ENCODE results near the gene SPTLC1. TPM values are rescaled to one million over a fixed set of nuclear protein-coding genes. Genes with fewer than 3 reads are reported as not detected.
"Not testable (repeated sequence)": the region's sequence is repeated elsewhere in the genome, so short reads cannot be mapped to it uniquely, and the experiment has no call there.

Gene SPTLC1
- total and polyA plus RNA-seq, 2 donors (not counting 1 experiment from before 2014, with no cell fraction given): 26.6 to 53.5 TPM

DNA sequence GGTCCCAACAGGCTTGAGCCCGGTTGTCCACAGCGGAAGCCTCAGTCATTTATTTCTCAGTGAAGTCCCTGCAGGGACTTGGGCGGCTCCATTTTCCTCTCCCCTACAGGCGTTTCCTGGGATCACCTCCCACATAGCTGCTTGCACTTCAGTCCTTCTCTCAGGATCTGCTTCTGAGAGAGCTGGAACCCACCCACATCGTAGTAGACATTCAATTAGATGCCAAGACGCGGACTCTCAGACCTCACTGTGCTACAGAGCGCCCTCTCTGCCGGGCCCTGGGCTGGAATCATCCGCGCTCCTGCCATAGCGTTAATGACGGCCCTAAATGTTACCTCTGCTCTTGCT lies 111.2 kb downstream of the SPTLC1 start:
- Histone ChIP-seq H3K9ac (ENCODE audit: low read length) (no peak overlapping the region), H2AFZ (ENCODE audit: insufficient read depth, low read depth, low read length, poor library complexity, severe bottlenecking) (no peak overlapping the region), H3K79me2 (ENCODE audit: control insufficient read depth, insufficient read depth, low read length) (no peaks in the 10 kb centered on the region), H3K36me3 (replicated peaks in 1 of 2; ENCODE audit: control extremely low read depth in 1 of 2, control insufficient read depth in 1 of 2, extremely low read depth in 1 of 2, insufficient read depth in 2 of 2, low read length in 1 of 2) (no peaks in the 10 kb centered on the region), H3K4me3 (ENCODE audit: control extremely low read depth in 1 of 5, extremely low read depth in 1 of 5, insufficient read depth in 1 of 5, low read depth in 2 of 5, low read length in 4 of 5) (no peak overlapping the region), H3K4me1 (ENCODE audit: control insufficient read depth in 2 of 2, insufficient read depth in 2 of 2, low read length in 2 of 2) (no peaks in the 10 kb centered on the region), H3K27me3 (replicated peaks in 1 of 4; ENCODE audit: control extremely low read depth in 1 of 4, control insufficient read depth in 3 of 4, insufficient read depth in 4 of 4, low read length in 3 of 4) (no peaks in the 10 kb centered on the region), H3K4me2 (replicated peaks; ENCODE audit: low read depth, low read length, poor library complexity, severe bottlenecking) (no peak overlapping the region), H4K20me1 (ENCODE audit: control insufficient read depth, insufficient read depth, low read length, poor library complexity, severe bottlenecking) (no peaks in the 10 kb centered on the region), H3K27ac (ENCODE audit: low read length in 2 of 2) (no peak overlapping the region), H3K9me3 (ENCODE audit: control extremely low read depth in 1 of 3, control insufficient read depth in 2 of 3, insufficient read depth in 1 of 3, low read length in 2 of 3) (peaks cover 0 to 4% (median 0%) of the 10 kb centered on the region in 3 donors)
- WGBS (ENCODE audit: insufficient coverage): 92% methylated on average over 13 of the region's 13 CpGs
- Mint-ChIP-seq H3K9me3 (ENCODE audit: insufficient read depth) (no peaks in the 10 kb centered on the region), H3K4me3 (no peak overlapping the region), H3K27ac (no peak overlapping the region), H3K27me3 (peaks cover 23% of the 10 kb centered on the region), H3K4me1 (no peaks in the 10 kb centered on the region)
- TF ChIP-seq CTCF (IDR thresholded peaks at IDR 0.05) (no peak), EZH2 (IDR thresholded peaks at IDR 0.05; ENCODE audit: borderline replicate concordance, insufficient read depth, low read depth, low read length, poor library complexity, severe bottlenecking) (no peak)
- intact Hi-C loops (cut with micrococcal nuclease): no loop called here
- CTCF ChIA-PET: interaction anchor here (0.5 kb wide), 1 partner anchor 41 kb away, joined by 3 read pairs; no protein-coding TSS in a partner anchor
- POLR2A ChIA-PET: no interaction called here
- DNase-seq (no peak), ATAC-seq (ENCODE audit: low read depth) (no peak)

GRCh38 chr9:92003308-92004044 lies 111.7 kb downstream of the SPTLC1 start:
- ATAC-seq (ENCODE audit: low read depth) (no peak), DNase-seq (no peak)
- Histone ChIP-seq H3K36me3 (replicated peaks in 1 of 2; ENCODE audit: control extremely low read depth in 1 of 2, control insufficient read depth in 1 of 2, extremely low read depth in 1 of 2, insufficient read depth in 2 of 2, low read length in 1 of 2) (no peaks in the 10 kb centered on the region), H3K9ac (ENCODE audit: low read length) (no peak overlapping the region), H3K4me3 (ENCODE audit: control extremely low read depth in 1 of 5, extremely low read depth in 1 of 5, insufficient read depth in 1 of 5, low read depth in 2 of 5, low read length in 4 of 5) (no peak overlapping the region), H3K27ac (ENCODE audit: low read length in 2 of 2) (no peak overlapping the region), H3K9me3 (ENCODE audit: control extremely low read depth in 1 of 3, control insufficient read depth in 2 of 3, insufficient read depth in 1 of 3, low read length in 2 of 3) (peaks cover 0 to 4% (median 0%) of the 10 kb centered on the region in 3 donors), H3K4me1 (ENCODE audit: control insufficient read depth in 2 of 2, insufficient read depth in 2 of 2, low read length in 2 of 2) (no peaks in the 10 kb centered on the region), H3K79me2 (ENCODE audit: control insufficient read depth, insufficient read depth, low read length) (no peaks in the 10 kb centered on the region), H4K20me1 (ENCODE audit: control insufficient read depth, insufficient read depth, low read length, poor library complexity, severe bottlenecking) (no peaks in the 10 kb centered on the region), H2AFZ (ENCODE audit: insufficient read depth, low read depth, low read length, poor library complexity, severe bottlenecking) (no peak overlapping the region), H3K27me3 (replicated peaks in 1 of 4; ENCODE audit: control extremely low read depth in 1 of 4, control insufficient read depth in 3 of 4, insufficient read depth in 4 of 4, low read length in 3 of 4) (no peaks in the 10 kb centered on the region), H3K4me2 (replicated peaks; ENCODE audit: low read depth, low read length, poor library complexity, severe bottlenecking) (no peak overlapping the region)
- H3K27me3 Mint-ChIP-seq: peaks cover 26% of the 10 kb centered on the region
- POLR2A ChIA-PET: no interaction called here
- H3K4me1 Mint-ChIP-seq: no peaks in the 10 kb centered on the region
- CTCF ChIA-PET: interaction anchor here (0.5 kb wide), 1 partner anchor 41 kb away, joined by 3 read pairs; no protein-coding TSS in a partner anchor
- H3K4me3 Mint-ChIP-seq: no peak overlapping the region
- no peak overlapping the region for H3K27ac Mint-ChIP-seq
- H3K9me3 Mint-ChIP-seq (ENCODE audit: insufficient read depth): no peaks in the 10 kb centered on the region
- TF ChIP-seq EZH2 (IDR thresholded peaks at IDR 0.05; ENCODE audit: borderline replicate concordance, insufficient read depth, low read depth, low read length, poor library complexity, severe bottlenecking): no peak
- no peak for TF ChIP-seq CTCF (IDR thresholded peaks at IDR 0.05)
- 92% methylated on average over 30 of the region's 31 CpGs for WGBS (ENCODE audit: insufficient coverage)
- intact Hi-C loops (cut with micrococcal nuclease): no loop called here

- 96% methylated on average over 6 of the region's 10 CpGs for WGBS (ENCODE audit: insufficient coverage)
- H3K4me1 ChIP-seq (ENCODE audit: control insufficient read depth in 2 of 2, insufficient read depth in 2 of 2, low read length in 2 of 2); H3K9ac ChIP-seq (ENCODE audit: low read length); H3K4me2 ChIP-seq (replicated peaks; ENCODE audit: low read depth, low read length, poor library complexity, severe bottlenecking); ATAC-seq (ENCODE audit: low read depth); CTCF ChIA-PET; H3K79me2 ChIP-seq (ENCODE audit: control insufficient read depth, insufficient read depth, low read length); H3K4me3 ChIP-seq (ENCODE audit: control extremely low read depth in 1 of 5, extremely low read depth in 1 of 5, insufficient read depth in 1 of 5, low read depth in 2 of 5, low read length in 4 of 5); H2AFZ ChIP-seq (ENCODE audit: insufficient read depth, low read depth, low read length, poor library complexity, severe bottlenecking); H4K20me1 ChIP-seq (ENCODE audit: control insufficient read depth, insufficient read depth, low read length, poor library complexity, severe bottlenecking); H3K9me3 Mint-ChIP-seq (ENCODE audit: insufficient read depth); DNase-seq; H3K27me3 ChIP-seq (replicated peaks in 1 of 4; ENCODE audit: control extremely low read depth in 1 of 4, control insufficient read depth in 3 of 4, insufficient read depth in 4 of 4, low read length in 3 of 4); H3K4me3 Mint-ChIP-seq; H3K27ac Mint-ChIP-seq; H3K27ac ChIP-seq (ENCODE audit: low read length in 2 of 2); H3K36me3 ChIP-seq (replicated peaks in 1 of 2; ENCODE audit: control extremely low read depth in 1 of 2, control insufficient read depth in 1 of 2, extremely low read depth in 1 of 2, insufficient read depth in 2 of 2, low read length in 1 of 2); H3K9me3 ChIP-seq (ENCODE audit: control extremely low read depth in 1 of 3, control insufficient read depth in 2 of 3, insufficient read depth in 1 of 3, low read length in 2 of 3); POLR2A ChIA-PET; intact Hi-C loops (cut with micrococcal nuclease); H3K4me1 Mint-ChIP-seq: not testable (repeated sequence)
- peaks cover 24% of the 10 kb centered on the region for H3K27me3 Mint-ChIP-seq
Observed at GRCh38 chr9:92001948-92002347, 113.3 kb downstream of the SPTLC1 start.
